Activated CD4-positive, alpha-beta memory T cell treated with anti-CD3 and anti-CD28 coated beads for 36 hours (primary cell): Measurements from ENCODE around the gene KRTAP21-1. TPM values are rescaled to one million over a fixed set of nuclear protein-coding genes. Genes with fewer than 3 reads are reported as not detected.
A peak's percentile ranks its signal among the peaks of the same experiment; 100 is the strongest.

ENCODE experiments used
- CTCF ChIA-PET: fragments of 350-600 bp; sonication (Branson Sonifier 250); formaldehyde crosslinking; loops from one replicate; lab custom pipeline; 2021; ENCODE audit warnings: antibody characterized with exemption, inconsistent platforms; lab: Charles Lee
- POLR2A ChIA-PET: fragments of 350-600 bp; sonication (Branson Sonifier 250); formaldehyde crosslinking; loops from one replicate; lab custom pipeline; 2021; ENCODE audit warnings: antibody characterized with exemption; lab: Charles Lee
- DNase-seq: peaks from one replicate; pipeline ENCODE4 v3.0.0-alpha.2; 2020
- H3K27ac Mint-ChIP-seq: one replicate; pipeline ENCODE4 v1.8.0; 2021; ENCODE audit warnings: mixed read lengths
- H3K27me3 Mint-ChIP-seq: one replicate; pipeline ENCODE4 v1.8.0; 2021; ENCODE audit warnings: mixed read lengths
- H3K36me3 Mint-ChIP-seq: one replicate; pipeline ENCODE4 v1.8.0; 2021; ENCODE audit warnings: mixed read lengths
- H3K4me1 Mint-ChIP-seq: one replicate; pipeline ENCODE4 v1.8.0; 2021; ENCODE audit warnings: low read depth, mixed read lengths
- H3K4me3 Mint-ChIP-seq: one replicate; pipeline ENCODE4 v1.8.0; 2021; ENCODE audit warnings: mild to moderate bottlenecking, mixed read lengths
- H3K9me3 Mint-ChIP-seq: one replicate; pipeline ENCODE4 v1.8.0; 2021; ENCODE audit warnings: mixed read lengths
- intact Hi-C: fragments of 100-400 bp; cut with micrococcal nuclease; formaldehyde crosslinking; loops from one replicate; pipeline ENCODE4 v1.15.1; 2023
- total RNA-seq, 2 experiments: library from RNA; stranded (reverse); gene quantifications; one replicate each; pipeline ENCODE4 v1.2.3, GENCODE V29; 2021

The KRTAP21-1 gene
- total RNA-seq, 2 experiments from 2014 or later, result not detected

- DNase-seq, result peak; percentile 38
- Mint-ChIP-seq H3K9me3 (peaks cover 5% of the 10 kb centered on the region), H3K4me3 (no peak within 1 kb of the TSS), H3K27ac (peak within 1 kb of the TSS; percentile 28), H3K36me3 (no peaks in the 10 kb centered on the region), H3K27me3 (no peaks in the 10 kb centered on the region), H3K4me1 (peaks cover 23% of the 10 kb centered on the region)
- intact Hi-C loops, result loop anchor here (1.0 to 5.0 kb wide), 5 partner anchors 8 to 1014 kb away; partner anchors contain the start of gene SCAF4
- ChIA-PET CTCF (no interaction called here), POLR2A (no interaction called here)
These were observed 36.9 kb downstream of the KRTAP21-1 start, which contains the start of gene KRTAP21-3 for GRCh38 chr21:30718239-30718909. KRTAP21-3 (minus strand) TSS chr21:30718777; CDS start chr21:30718759, 18 bp downstream.

- intact Hi-C loops, result loop anchor here (5.0 kb wide), 2 partner anchors 370 to 1015 kb away; partner anchors contain the start of gene SCAF4
- DNase-seq, result no peak
- Mint-ChIP-seq H3K27ac (peak overlapping the region; percentile 16), H3K9me3 (peaks cover 7% of the 10 kb centered on the region), H3K4me3 (no peak overlapping the region), H3K27me3 (no peaks in the 10 kb centered on the region), H3K4me1 (peaks cover 23% of the 10 kb centered on the region), H3K36me3 (no peaks in the 10 kb centered on the region)
- ChIA-PET CTCF (no interaction called here), POLR2A (no interaction called here)
These were observed 38.1 kb downstream of the KRTAP21-1 start for GRCh38 chr21:30717105-30717504.

- no peak for DNase-seq
- Mint-ChIP-seq H3K36me3 (no peaks in the 10 kb centered on the region), H3K4me1 (peaks cover 27% of the 10 kb centered on the region), H3K4me3 (no peak overlapping the region), H3K27ac (no peak overlapping the region), H3K9me3 (peaks cover 21% of the 10 kb centered on the region), H3K27me3 (no peaks in the 10 kb centered on the region)
- ChIA-PET CTCF (interaction anchor here (0.6 kb wide), 1 partner anchor 371 kb away, joined by 6 read pairs; no protein-coding TSS in a partner anchor), POLR2A (no interaction called here)
- intact Hi-C loops, result loop anchor here (5.0 kb wide), 2 partner anchors 372 to 1017 kb away; partner anchors contain the start of gene SCAF4
These were observed 40.3 kb downstream of the KRTAP21-1 start for GRCh38 chr21:30714946-30715345.

- ChIA-PET POLR2A (no interaction called here), CTCF (interaction anchor here (0.6 kb wide), 1 partner anchor 372 kb away, joined by 6 read pairs; no protein-coding TSS in a partner anchor)
- Mint-ChIP-seq H3K4me3 (no peak overlapping the region), H3K4me1 (peaks cover 23% of the 10 kb centered on the region), H3K27me3 (no peaks in the 10 kb centered on the region), H3K36me3 (no peaks in the 10 kb centered on the region), H3K9me3 (peaks cover 21% of the 10 kb centered on the region), H3K27ac (no peak overlapping the region)
- intact Hi-C loops, result no loop called here
- DNase-seq, result no peak
These were observed 40.8 kb downstream of the KRTAP21-1 start for GRCh38 chr21:30714456-30714855.

- intact Hi-C loops, result no loop called here
- CTCF ChIA-PET, result no interaction called here
- peaks cover 21% of the 10 kb centered on the region for H3K9me3 Mint-ChIP-seq
- POLR2A ChIA-PET, result no interaction called here
- H3K4me1 Mint-ChIP-seq, result peaks cover 17% of the 10 kb centered on the region
- H3K36me3 Mint-ChIP-seq, result no peaks in the 10 kb centered on the region
- H3K4me3 Mint-ChIP-seq, result no peak overlapping the region
- H3K27ac Mint-ChIP-seq, result no peak overlapping the region
- H3K27me3 Mint-ChIP-seq, result no peaks in the 10 kb centered on the region
- no peak for DNase-seq
These were observed 41.5 kb downstream of the KRTAP21-1 start for GRCh38 chr21:30713766-30714165.

- DNase-seq, result peak; percentile 23
- Mint-ChIP-seq H3K27ac (no peak overlapping the region), H3K9me3 (peaks cover 21% of the 10 kb centered on the region), H3K4me3 (no peak overlapping the region), H3K36me3 (no peaks in the 10 kb centered on the region), H3K27me3 (no peaks in the 10 kb centered on the region), H3K4me1 (peaks cover 4% of the 10 kb centered on the region)
- ChIA-PET POLR2A (no interaction called here), CTCF (no interaction called here)
- intact Hi-C loops, result loop anchor here (1.0 kb wide), 1 partner anchor 8 kb away; the partner anchor contains the start of gene KRTAP21-3
These were observed 44.7 kb downstream of the KRTAP21-1 start for GRCh38 chr21:30710499-30710898.

GRCh38 chr21:30707409-30707808 lies 47.8 kb downstream of the KRTAP21-1 start:
- CTCF ChIA-PET, result no interaction called here

More at GRCh38 chr21:30707409-30707808, 47.8 kb downstream of the KRTAP21-1 start:
- intact Hi-C loops, result no loop called here
- no peak for DNase-seq
- no peak overlapping the region for H3K27ac Mint-ChIP-seq
- no peaks in the 10 kb centered on the region for H3K36me3 Mint-ChIP-seq
- H3K27me3 Mint-ChIP-seq, result no peaks in the 10 kb centered on the region
- H3K4me1 Mint-ChIP-seq, result peaks cover 4% of the 10 kb centered on the region
- peaks cover 14% of the 10 kb centered on the region for H3K9me3 Mint-ChIP-seq
- H3K4me3 Mint-ChIP-seq, result no peak overlapping the region
- POLR2A ChIA-PET, result no interaction called here

Other genes starting within 250 kb of the KRTAP21-1 start
- gene KRTAP19-6, start 213.6 kb downstream of the KRTAP21-1 start, total RNA-seq, result not detected
- not detected for gene KRTAP19-7, start 194.1 kb downstream of the KRTAP21-1 start, total RNA-seq
- gene KRTAP22-2, start 165.0 kb downstream of the KRTAP21-1 start, total RNA-seq, result not detected
- gene KRTAP6-3, start 163.0 kb downstream of the KRTAP21-1 start, total RNA-seq, result not detected
- gene KRTAP6-2, start 156.5 kb downstream of the KRTAP21-1 start, total RNA-seq, result not detected
- gene KRTAP22-1, start 154.3 kb downstream of the KRTAP21-1 start, total RNA-seq, result not detected
- gene KRTAP6-1, start 141.5 kb downstream of the KRTAP21-1 start, total RNA-seq, result not detected
- not detected for gene KRTAP20-1, start 139.0 kb downstream of the KRTAP21-1 start, total RNA-seq
- not detected for gene KRTAP20-4, start 134.8 kb downstream of the KRTAP21-1 start, total RNA-seq
- gene KRTAP20-2, start 120.2 kb downstream of the KRTAP21-1 start, total RNA-seq, result not detected
- not detected for gene KRTAP20-3, start 112.6 kb downstream of the KRTAP21-1 start, total RNA-seq
- gene KRTAP21-3, start 36.7 kb downstream of the KRTAP21-1 start, total RNA-seq, result not detected
- gene KRTAP21-2, start 8.2 kb downstream of the KRTAP21-1 start, total RNA-seq, result not detected
- not detected for gene KRTAP8-1, start 57.8 kb upstream of the KRTAP21-1 start, total RNA-seq
- not detected for gene KRTAP7-1, start 74.3 kb upstream of the KRTAP21-1 start, total RNA-seq
- gene KRTAP11-1, start 126.2 kb upstream of the KRTAP21-1 start, total RNA-seq, result not detected